ENCODE measurements around the gene C1orf116.

Gene C1orf116

GRCh38 chr1:207032528-207033017 is at the start of gene C1orf116:
Gene C1orf116 (minus strand): TSS chr1:207032756. CDS start chr1:207027598, 5,158 bp downstream.
- DNase-seq (ENCODE audit: low spot score) = peak; percentile 60

GRCh38 chr1:207081806-207082205 is 49.2 kb upstream of the C1orf116 start:
- no peak for DNase-seq (ENCODE audit: low spot score)

- DNase-seq (ENCODE audit: low spot score) = no peak
These were observed 48.5 kb upstream of the C1orf116 start for GRCh38 chr1:207081088-207081487.

- DNase-seq (ENCODE audit: low spot score) = no peak
These were observed 47.2 kb upstream of the C1orf116 start for GRCh38 chr1:207079706-207080241.

- DNase-seq (ENCODE audit: low spot score) = no peak
These were observed 46.1 kb upstream of the C1orf116 start for GRCh38 chr1:207078578-207079132.

GRCh38 chr1:207077470-207078377 is 45.2 kb upstream of the C1orf116 start:
- peak; percentile 54 for DNase-seq (ENCODE audit: low spot score)

GRCh38 chr1:207077012-207077411 is 44.5 kb upstream of the C1orf116 start:
- DNase-seq (ENCODE audit: low spot score) = no peak

- DNase-seq (ENCODE audit: low spot score) = no peak
These were observed 43.8 kb upstream of the C1orf116 start for GRCh38 chr1:207076181-207076955.

- no peak for DNase-seq (ENCODE audit: low spot score)
These were observed 41.6 kb upstream of the C1orf116 start for GRCh38 chr1:207073906-207074820.

GRCh38 chr1:207072233-207072632 is 39.7 kb upstream of the C1orf116 start:
- DNase-seq (ENCODE audit: low spot score) = no peak

- DNase-seq (ENCODE audit: low spot score) = no peak
These were observed 38.9 kb upstream of the C1orf116 start for GRCh38 chr1:207071426-207071825.

GRCh38 chr1:207070811-207071210 is 38.3 kb upstream of the C1orf116 start:
- no peak for DNase-seq (ENCODE audit: low spot score)

GRCh38 chr1:207069858-207070506 is 37.4 kb upstream of the C1orf116 start:
- DNase-seq (ENCODE audit: low spot score) = no peak

GRCh38 chr1:207069061-207069460 is 36.5 kb upstream of the C1orf116 start:
- no peak for DNase-seq (ENCODE audit: low spot score)

GRCh38 chr1:207067665-207068064 is 35.1 kb upstream of the C1orf116 start:
- DNase-seq (ENCODE audit: low spot score) = no peak

- no peak for DNase-seq (ENCODE audit: low spot score)
These were observed 34.6 kb upstream of the C1orf116 start for GRCh38 chr1:207067185-207067584.

GRCh38 chr1:207064561-207064960 is 32.0 kb upstream of the C1orf116 start:
- DNase-seq (ENCODE audit: low spot score) = no peak

- DNase-seq (ENCODE audit: low spot score) = no peak
These were observed 30.5 kb upstream of the C1orf116 start for GRCh38 chr1:207063014-207063413.

GRCh38 chr1:207062058-207062457 is 29.5 kb upstream of the C1orf116 start:
- DNase-seq (ENCODE audit: low spot score) = no peak

GRCh38 chr1:207060596-207060995 is 28.0 kb upstream of the C1orf116 start:
- DNase-seq (ENCODE audit: low spot score) = no peak

GRCh38 chr1:207059881-207060280 is 27.3 kb upstream of the C1orf116 start:
- no peak for DNase-seq (ENCODE audit: low spot score)
